UCSD-AML1 (cell line): ENCODE data around the gene LARGE1.

Source experiments
- DNase-seq: peaks from one replicate; lab custom pipeline; 2025; ENCODE audit not compliant: unreplicated experiment; lab: John Stamatoyannopoulos, UW

LARGE1 gene

DNA sequence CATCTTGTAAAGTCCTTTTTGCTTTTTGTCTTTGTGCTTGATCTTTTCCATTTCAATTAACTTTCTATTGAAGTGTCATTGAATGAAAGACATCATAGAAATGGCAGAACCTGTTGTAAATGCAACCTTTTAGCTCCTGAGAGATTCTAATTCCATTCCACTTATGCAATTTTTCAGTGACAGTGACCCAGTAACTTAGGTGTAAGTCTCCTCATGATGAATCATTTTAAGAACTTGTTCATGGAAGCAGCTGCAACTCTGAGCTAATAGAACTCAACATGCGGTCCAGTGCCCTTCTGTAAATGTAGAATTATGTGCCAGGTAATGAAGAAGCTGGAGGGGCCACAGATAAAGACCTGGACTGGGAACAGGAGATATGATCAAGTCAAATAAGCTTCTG is 463.8 kb downstream of the LARGE1 start:
- DNase-seq = no peak

DNA sequence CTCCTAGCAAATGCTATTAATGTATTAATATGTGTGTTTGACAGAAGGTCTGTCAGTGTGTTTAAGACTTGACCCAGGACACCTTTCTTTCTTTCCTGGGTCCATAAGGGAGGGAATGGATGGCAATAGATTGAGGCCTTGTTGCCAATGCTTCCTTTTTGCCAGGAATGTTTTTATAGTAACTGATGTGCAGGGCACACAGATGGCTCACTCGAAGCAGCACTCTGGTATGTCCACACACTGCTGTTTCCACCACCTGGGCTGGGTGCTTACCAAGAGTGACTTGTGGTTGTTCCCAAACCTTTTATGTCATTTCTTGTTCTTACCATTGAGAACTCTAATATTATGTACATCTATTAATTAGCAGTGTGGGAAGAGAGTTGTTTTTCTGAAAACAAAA is 465.2 kb downstream of the LARGE1 start:
- DNase-seq = no peak

DNA sequence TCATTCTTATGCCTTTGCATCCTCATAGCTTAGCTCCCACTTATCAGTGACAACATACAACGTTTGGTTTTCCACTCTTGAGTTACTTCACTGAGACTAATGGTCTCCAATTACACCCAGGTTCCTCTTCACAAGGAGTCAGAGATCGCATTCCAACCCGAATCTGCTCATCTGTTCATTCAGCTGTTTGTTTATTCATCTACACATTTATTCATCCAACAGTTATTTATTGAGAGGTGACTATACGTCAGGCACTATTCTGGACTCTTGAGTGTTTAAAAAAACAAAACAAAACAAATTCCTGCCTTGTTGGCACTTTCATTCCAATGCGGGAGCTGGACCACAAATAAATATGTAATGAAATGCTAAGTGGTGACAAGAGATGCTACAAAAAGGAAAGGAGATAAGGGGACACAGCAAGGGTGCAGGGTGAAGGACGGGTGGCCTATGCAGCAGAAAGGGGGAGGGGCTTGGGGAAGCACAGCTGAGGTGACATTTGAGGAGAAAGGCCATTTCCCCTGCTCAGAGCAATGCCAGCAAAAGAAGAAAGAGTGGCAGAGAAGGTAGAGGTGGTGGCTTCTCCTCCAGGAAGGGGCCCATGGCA is 468.3 kb downstream of the LARGE1 start:
- no peak for DNase-seq

DNA sequence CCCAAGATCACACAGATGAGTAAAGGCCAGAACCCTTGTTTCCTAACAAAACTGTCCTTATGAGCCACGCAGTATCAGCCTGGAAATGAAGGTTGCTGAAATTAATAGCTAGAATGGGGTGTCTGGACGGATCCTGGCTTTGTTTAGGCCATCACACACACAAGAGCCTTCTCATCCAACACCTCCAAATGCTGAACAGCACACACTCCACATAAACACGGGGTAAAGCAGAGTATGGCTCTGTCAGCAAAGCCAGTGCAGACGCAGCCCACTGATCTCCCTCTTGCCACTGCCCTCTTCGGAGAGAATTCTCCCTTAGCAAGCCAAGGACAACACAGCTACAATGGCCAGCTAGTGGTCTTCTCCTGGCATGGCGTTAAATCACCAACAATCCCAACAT is 469.5 kb downstream of the LARGE1 start:
- DNase-seq = no peak

DNA sequence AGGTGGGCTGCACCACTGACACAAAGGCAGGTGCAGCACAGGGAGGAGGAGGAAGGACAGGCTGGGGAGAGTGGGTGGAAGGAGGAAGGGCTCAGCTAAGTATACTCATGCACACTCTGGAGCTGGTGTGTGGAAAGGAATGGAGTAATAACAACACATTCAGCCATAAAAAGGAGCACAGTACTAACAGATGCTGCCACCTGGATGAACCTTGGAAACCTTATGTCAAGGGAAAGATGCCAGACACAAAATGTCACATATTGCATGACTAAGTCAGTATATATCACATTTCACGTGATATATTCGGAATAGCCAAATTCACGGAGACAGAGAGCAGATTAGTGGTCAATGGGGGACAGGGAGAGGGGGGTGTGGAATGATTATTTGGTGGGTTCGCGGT is 472.5 kb downstream of the LARGE1 start:
- no peak for DNase-seq

DNA sequence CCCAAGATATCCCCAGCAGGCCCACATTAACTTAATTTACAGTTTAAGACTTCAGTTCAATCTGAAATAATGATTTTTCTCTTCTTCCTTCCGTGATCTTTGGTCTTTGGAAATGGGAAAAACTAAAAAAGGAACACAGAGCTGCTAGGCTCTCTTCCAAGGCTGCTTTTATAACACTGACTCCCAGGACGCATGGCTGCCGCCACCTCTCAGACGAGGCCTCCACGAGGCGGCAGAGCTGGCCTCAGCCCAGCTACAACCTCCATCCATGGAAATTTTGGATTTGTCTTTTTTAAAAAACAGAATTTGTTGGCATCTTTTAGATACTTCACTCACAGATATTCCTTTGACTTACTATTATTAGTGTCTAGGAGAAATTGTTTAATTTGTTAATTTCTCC is 476.6 kb downstream of the LARGE1 start:
- no peak for DNase-seq

DNA sequence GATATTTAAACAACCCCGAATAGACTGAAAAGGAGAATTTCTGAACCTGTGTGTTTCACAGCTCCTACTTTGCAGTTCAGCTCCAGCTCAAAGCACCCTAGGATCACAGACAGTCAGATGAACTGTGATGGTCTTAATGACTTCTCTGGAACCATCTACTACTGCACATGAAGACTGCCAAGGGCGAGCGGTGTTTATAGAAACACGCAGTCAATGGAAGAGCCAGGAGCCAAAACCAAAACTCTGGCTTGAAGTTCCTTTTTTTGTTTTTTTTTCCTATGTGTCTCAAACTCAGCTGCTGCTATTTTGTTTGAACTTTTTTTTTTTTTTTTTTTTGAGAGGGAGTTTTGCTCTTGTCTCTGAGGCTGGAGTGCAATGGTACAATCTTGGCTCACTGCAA is 479.5 kb downstream of the LARGE1 start:
- DNase-seq = no peak

DNA sequence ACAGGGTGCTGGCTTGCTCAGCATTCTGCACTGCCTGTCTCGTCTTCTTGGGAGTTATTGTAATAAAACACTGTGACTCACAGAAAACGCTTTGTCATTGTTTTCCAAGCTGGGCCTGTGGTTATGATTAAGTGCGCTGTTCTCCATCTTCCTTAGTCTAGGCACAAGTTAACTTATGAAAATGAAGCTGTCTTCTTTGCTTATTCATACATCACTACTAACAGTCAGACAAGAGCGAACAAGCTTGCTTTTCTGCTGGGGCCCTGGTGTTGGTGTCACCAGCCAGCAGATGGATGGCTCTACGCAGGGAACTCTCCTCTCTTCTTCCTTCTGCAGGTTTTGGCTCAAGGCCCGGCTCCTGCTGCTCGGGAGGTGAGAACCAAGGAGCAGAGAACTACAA is 482.0 kb downstream of the LARGE1 start:
- DNase-seq = no peak

DNA sequence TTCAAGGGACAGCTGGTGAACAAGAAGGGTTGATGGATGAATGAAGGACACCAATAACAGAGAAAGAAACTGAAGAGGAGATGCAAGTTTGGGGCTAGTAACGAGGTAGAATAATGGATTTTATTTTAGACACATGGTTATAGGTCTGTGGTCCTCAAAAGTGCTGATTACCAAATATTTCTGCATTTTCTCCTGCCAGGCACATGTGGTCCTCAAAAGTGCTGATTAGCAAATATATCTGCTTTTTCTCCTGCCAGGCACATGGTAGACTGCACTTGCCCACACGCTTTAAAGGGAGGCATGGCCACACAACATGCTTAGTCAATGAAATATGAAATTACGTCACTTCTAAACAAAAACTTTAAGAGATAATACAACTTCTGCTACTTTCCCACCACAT is 489.0 kb downstream of the LARGE1 start:
- DNase-seq = no peak

DNA sequence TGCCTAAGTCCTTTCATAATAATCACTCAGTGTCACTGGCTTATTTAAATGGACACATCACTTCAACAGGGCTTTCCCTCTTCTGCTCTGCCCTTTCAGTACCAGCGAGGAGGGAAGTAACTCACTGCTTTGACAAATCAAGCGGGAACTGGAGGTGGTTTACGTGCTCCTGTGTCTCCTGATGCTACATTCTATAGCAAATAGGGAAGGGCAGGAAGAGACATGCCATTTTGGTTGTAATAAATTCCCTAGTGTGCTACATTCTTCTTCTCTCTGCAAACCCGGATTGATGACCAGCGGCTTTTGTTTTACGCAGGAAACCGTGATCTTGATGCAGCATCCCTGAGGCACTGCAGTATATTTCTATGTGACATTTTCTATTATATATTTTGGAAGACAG is 491.0 kb downstream of the LARGE1 start:
- DNase-seq = no peak

DNA sequence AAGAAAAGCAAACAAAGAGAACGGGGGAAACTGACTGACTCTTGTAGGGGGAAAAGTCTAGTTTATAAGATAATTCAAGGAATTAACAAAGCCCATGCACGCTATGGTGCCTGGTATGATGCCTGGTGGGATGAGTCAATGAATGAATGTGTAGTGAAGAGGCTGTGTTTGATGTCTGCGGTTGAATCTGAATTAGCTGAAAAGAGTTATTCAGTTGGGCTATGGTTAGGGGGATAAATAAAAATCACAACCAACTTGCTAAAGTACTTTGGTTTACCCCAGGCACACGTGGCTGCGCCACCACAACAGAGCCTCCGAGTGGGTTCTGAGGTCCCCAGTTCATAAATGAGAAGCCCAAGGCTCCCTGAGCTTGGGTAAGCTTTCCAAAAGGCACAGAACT is 492.8 kb downstream of the LARGE1 start:
- DNase-seq = no peak

DNA sequence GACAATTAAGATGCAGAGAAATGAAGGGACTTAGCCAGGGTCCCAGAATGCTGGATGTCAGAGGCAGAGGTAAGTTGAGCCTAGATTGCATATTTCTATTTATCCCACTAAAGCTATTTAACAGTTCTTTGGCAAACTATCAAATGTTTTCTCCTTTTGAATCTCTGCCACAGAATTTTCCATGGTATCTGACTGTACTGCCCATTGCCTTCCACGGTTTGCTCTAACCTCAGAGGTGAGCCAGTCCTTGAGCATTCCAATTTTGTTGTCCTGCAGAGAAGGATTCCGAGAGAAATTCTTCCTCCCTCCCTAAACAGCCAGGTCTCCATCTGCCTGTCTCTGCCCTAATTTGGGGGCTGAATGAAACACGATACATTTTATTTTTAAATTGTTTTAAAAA is 493.8 kb downstream of the LARGE1 start:
- no peak for DNase-seq

DNA sequence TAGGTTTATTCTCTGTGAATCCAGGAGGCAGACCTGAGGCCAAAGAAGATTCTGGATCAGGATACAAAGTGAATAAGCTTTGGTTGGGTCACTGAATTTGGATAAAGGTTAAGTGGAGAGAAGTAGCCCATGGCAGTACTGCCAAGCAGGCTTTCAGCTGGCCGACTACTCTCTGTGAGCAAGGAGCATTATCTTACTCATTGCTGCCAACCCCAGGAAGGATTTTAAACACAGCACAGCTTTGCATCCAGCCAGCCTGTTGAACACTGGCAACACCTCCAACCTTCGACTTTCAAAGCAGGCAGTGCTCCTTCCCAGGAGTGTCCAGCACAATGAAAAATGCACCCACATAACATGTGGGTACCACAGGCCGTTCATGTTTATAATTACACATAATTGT is 498.4 kb downstream of the LARGE1 start:
- DNase-seq = no peak

DNA sequence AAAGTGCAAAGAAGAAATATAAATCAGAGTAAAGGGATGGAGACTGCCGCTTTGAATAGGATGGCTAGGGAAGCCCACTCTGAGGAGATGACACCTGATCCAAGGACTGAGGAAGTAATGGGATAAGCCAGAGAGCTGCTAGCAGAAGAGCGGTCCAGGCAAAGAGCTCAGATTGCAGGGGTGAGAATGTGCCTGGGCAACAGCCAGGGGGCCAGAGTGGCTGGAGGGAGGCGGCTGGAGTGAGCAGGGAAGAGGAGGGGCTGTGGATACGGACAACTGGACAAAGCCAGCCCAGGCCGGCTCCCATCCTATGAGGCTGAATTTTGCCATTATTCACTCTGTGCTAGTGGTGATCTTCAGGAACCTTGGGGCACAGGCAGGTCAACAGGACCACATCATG is 501.8 kb downstream of the LARGE1 start:
- DNase-seq = no peak

DNA sequence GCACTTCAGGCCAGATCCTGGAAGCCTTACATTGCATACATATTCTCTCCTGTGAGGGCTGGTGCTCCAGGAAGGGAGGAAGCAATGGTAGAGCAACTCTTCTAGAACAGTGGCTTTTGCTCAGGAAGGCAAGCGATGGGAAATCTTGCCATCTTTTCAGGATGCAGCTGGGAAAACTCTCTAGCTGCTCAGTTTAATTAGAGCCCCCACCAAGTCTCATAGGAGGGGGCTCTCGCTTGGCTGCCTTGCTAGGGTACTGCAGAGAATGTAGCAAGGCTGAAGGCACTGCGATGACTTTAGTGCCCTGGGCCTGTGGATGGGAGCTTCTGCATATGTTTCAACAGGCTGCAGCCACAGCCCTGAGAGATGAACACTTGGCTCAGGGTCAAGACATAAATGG is 504.9 kb downstream of the LARGE1 start:
- DNase-seq = no peak

DNA sequence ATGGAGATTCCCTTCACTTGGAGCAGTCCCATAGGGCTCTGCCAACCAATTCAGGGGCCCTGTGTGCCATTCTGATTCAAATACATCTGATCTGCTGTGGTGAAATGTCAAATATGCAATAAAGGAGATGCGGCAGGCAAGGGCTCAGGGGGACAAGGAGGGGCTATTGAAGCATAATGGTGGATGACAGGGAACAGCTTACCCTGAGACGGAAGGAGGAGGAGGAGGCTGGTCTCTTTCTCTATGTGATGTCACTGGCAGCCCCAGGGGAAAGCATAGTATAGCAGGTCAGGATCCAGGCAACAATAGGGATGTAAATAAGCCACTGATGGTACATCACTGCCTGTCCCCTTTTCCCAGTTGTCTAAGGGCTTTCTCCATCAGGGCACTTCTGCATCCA is 511.2 kb downstream of the LARGE1 start:
- no peak for DNase-seq

DNA sequence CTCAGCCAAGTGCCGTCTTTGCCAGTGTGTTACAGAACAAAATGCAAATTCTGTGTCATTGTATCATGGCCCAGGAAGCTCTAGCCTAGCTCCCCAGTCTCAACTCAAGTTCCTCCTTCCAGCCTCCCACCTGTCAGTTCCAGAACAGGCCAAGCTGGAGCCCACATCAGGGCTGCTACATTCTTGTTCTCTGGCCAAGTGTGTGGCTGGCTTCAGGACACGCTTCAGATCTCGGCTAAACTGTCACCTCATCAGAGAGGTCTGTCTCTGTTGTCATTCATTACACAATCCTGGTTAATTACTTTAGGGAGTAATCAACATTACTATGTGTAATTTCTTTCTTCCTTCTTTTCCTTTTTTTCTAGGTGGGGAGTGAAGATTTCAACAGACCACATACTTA is 515.1 kb downstream of the LARGE1 start:
- DNase-seq = no peak

DNA sequence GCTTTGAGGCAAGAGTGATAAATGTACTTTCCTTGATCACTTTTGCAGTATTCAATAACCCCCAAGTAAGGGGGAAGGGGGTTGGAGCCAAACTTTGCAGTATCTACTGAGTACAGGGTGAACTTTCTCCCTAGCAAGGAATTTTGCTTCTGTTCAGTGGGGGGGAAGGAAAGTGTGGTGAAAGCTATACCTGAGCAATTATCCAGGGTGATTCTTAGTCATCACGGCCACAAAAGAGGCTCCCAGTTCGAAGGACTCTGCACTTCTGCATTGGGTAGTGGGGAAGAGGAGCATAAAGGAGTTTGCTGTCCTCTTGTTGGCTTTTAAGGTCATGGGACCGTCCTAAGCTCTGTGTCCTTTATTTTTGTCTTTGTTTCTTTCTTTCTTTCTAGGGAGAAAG is 515.6 kb downstream of the LARGE1 start:
- DNase-seq = no peak

DNA sequence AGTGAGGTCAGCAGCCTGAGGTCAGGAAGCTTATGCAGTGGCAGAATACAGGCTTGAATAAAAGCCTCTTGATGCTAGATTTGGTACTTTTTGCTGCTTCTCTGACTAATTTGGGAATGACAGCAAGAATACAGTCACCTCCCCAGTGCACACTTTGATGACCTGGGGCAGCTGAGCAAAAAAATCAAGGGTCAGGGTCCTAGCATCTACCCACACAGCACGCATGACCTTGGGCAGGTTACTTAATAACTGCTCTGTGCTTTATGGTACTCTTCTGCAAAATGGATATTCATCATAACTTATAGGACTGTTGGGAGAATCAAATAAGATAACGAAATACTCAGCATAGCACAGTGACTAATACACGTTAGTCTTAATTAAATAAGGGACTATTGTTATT is 518.0 kb downstream of the LARGE1 start:
- no peak for DNase-seq

DNA sequence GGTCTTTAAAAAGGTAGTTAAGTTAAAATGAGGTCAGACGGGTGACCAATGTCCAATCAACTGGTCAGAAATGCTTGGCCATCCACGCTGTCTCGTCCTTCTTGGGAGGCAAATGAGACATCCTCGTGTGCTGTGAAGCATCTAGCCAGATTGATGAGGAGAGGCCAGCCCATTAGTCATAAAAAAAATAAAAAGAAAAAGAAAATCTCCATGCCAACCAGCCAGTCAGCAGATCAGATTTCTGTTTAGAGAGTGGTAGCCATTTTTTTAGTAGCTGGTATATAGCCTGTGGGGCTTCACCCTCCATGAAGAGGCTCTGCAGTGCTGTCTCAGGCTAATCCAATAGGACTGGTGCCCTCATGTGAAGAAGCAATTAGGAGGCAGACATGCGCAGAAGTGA is 519.0 kb downstream of the LARGE1 start:
- no peak for DNase-seq

DNA sequence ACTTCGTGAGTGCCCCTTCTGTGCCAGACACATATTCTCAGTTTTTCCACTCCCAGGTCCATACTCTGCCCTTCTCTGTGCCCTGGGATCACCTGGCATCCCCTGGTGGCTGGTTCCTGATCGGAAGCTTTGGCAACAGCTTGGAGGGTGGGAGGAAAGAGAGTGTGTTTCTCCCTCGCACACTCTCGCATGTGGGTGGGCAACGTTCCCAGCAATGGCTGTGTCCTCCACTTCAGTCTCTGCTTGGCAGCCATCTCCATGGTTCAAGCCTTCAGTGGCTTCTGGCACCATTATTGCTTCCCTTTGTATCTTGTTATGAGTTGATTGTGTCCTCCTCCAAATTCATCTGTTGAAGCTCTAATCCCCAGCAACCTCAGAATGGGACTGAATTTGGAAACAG is 519.4 kb downstream of the LARGE1 start:
- no peak for DNase-seq

DNA sequence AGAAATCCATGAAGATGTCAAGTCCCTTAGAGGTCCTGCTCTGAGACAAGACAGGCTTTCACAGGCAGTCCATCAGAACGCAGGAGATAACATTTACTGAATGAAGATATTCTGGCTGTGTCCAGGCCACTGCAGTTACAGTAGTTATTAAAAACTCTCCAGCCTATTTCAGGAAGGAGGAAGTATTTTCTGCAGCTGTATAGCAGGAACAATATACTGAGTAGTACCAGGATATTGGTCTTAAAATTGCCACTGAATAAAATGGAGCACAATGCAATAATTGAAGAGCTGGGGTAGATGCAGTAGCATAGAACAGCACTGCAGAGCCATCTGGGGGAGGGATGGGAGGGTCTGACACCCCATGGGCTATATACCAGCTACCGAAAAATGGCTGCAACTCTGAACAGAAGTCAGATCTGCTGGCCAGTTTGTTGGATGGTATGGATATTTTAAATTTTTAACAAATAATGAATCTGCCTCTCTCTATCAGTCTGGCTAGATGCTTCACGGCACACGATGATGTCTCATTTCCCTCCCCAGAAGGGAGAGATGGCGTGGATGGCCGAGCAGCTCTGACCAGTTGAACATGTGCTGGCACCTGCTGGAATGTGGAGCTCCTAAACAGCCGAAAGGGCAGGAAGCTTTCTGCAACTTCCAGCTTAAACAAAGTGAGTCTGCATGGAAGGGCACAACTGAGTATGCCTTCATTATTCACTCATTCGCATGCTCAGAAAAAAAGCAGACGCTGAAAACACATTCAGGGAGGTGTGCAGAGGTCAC is 520.0 kb downstream of the LARGE1 start:
- no peak for DNase-seq

DNA sequence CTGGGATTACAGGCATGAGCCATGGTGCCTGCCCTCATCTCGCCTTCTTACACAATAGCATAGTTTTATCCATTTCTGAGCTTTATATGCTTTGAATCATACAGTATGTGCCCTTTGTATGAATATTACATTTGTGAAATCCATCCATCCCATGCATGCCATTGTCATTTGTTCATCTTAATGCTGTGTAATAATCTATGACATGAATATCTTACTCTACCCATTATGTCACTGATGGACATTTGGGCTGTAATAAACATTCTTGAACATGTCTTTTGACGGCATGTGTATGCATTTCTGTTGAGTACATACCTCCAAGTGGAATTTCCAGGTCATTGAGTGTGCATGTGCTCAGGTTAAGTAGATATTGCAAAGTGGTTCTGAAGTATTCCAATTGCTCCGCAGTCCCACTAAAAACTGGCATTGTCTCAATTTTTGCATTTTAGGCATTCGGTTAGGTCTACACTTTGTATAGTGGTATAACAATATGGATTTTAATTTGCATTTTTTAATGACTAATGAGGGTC is 522.8 kb downstream of the LARGE1 start:
- DNase-seq = no peak
